ENCODE measurements around the gene GALR3. TPM values are rescaled to one million over a fixed set of nuclear protein-coding genes. Genes with fewer than 3 reads are reported as not detected.

The GALR3 gene
- total RNA-seq, 1 donor from 2014 or later: not detected

DNA sequence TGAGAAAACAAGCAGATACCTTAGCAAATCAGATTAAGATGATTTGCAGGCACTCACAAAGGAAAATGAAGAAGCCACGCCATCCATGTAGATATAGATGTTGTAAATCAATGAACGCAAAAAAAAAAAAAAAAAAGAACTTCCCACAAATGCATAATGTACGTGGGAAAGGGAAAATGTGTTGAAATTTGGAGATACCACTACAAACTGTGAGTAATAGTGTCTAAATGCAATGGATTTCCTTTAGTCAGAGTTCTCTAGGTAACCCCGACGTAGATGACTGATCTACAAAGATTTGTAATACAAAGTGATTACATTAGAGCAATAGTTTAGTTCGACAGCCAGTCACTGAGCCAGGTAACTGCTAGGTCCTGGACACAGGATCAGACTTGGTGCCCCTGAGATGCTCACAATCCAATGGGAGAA lies 21.7 kb downstream of the GALR3 start:
- no peaks in the 10 kb centered on the region for H3K9me3 Mint-ChIP-seq
- peak overlapping the region; percentile 71 for H3K27ac Mint-ChIP-seq
- intact Hi-C loops (cut with micrococcal nuclease): loop anchor here (1.0 to 5.0 kb wide), 5 partner anchors 28 to 1318 kb away; partner anchors contain the start of genes EIF3D, GCAT and GGA1

DNA sequence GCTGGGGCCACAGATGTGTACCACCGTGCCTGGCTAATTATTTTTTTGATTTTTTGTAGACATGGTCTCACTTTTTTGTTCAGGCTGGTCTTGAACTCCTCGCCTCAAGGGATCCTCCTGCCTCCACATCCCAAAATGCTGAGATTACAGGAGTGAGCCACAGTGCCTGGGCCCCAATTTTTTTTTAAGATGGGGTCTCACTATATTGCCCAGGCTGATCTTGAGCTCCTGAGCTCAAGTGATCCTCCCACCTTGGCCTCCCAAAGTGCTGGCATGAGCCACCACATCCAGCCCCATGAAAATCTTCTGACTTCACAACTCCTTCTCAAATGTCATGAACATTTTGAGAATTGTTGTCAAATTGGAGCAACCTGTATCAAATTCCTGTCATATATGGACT lies 23.3 kb downstream of the GALR3 start:
- H3K36me3 Mint-ChIP-seq (ENCODE audit: low read depth): peaks cover 36% of the 10 kb centered on the region
- peak overlapping the region; percentile 22 for H3K4me3 Mint-ChIP-seq
- H3K27me3 Mint-ChIP-seq (ENCODE audit: insufficient read depth): no peaks in the 10 kb centered on the region
- no peaks in the 10 kb centered on the region for H3K9me3 Mint-ChIP-seq
- intact Hi-C loops (cut with micrococcal nuclease): no loop called here
- H3K27ac Mint-ChIP-seq: no peak overlapping the region
- DNase-seq (ENCODE audit: low spot score): no peak
- peaks cover 40% of the 10 kb centered on the region for H3K4me1 Mint-ChIP-seq (ENCODE audit: low read depth)

More for the DNA sequence above, 21.7 kb downstream of the GALR3 start:
- Mint-ChIP-seq H3K4me1 (ENCODE audit: low read depth) (peaks cover 28% of the 10 kb centered on the region), H3K27me3 (ENCODE audit: insufficient read depth) (no peaks in the 10 kb centered on the region), H3K36me3 (ENCODE audit: low read depth) (peaks cover 27% of the 10 kb centered on the region), H3K4me3 (peak overlapping the region; percentile 84)
- DNase-seq (ENCODE audit: low spot score): no peak

DNA sequence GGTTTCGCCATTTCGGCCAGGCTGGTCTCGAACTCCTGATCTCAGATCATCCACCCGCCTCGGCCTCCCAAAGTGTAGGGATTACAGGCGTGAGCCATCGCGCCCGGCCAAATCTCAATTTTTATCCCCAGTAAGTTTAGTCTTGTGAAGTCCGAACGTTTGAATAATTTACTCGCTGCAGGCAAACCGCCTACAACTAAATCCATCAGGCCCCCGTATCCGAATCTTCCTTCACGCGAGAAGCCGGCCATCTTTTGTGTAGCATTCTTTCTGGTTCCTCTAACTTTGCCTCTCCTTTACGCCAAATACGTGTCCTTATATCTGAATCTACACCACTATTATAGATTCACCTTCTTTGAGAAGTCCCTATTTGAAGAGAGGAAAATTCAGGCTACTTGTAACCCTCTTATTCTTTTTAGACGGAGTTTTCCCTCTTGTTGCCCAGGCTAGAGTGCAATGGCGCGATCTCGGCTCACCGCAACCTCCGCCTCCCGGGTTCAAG lies 25.5 kb downstream of the GALR3 start:
- peaks cover 46% of the 10 kb centered on the region for H3K36me3 Mint-ChIP-seq (ENCODE audit: low read depth)

DNA sequence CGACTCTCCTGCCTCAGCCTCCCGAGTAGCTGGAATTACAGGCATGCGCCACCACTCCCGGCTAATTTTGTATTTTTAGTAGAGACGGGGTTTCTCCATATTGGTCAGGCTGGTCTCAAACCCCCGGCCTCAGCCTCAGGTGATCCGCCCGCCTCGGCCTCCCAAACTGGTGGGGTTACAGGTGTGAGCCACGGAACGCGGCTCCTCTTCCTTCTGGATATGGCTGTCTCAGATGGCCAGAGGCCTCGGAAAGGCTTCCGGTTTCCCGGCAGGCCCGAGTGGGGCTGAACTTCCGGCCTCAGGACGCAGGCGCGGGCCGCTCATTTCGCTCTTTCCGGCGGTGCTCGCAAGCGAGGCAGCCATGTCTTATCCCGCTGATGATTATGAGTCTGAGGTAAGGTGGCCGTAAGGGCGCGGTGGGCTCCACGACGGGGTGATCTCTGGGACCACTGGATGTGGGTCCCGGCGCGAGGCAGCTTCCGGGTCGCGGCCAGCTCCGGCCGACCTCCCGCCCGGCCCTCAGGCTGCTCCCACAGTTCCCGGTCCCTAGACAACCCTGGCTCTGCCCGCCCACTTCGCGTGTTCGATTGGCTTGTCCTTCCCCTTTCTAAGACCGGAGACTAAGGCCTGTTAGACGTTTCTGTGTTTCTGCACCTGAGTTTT lies 26.0 kb downstream of the GALR3 start, which contains the start of gene EIF3L:
EIF3L (plus strand) TSS at position 331 of the 663 bp plus-strand sequence; CDS start at position 362, 31 bp downstream.
- Mint-ChIP-seq H3K4me1 (ENCODE audit: low read depth) (peaks cover 49% of the 10 kb centered on the region), H3K9me3 (no peaks in the 10 kb centered on the region), H3K36me3 (ENCODE audit: low read depth) (peaks cover 50% of the 10 kb centered on the region), H3K27me3 (ENCODE audit: insufficient read depth) (no peaks in the 10 kb centered on the region), H3K4me3 (peak within 1 kb of the TSS; percentile 97), H3K27ac (peak within 1 kb of the TSS; percentile 96)
- peak; percentile 89 for DNase-seq (ENCODE audit: low spot score)
- intact Hi-C loops (cut with micrococcal nuclease): loop anchor here (1.0 to 2.0 kb wide), 6 partner anchors 14 to 332 kb away; partner anchors contain the start of genes C22orf23, PLA2G6 and POLR2F

More for the DNA sequence above, 25.5 kb downstream of the GALR3 start:
- H3K4me1 Mint-ChIP-seq (ENCODE audit: low read depth): peaks cover 44% of the 10 kb centered on the region
- H3K4me3 Mint-ChIP-seq: peak overlapping the region; percentile 97
- DNase-seq (ENCODE audit: low spot score): peak; percentile 14
- no peaks in the 10 kb centered on the region for H3K9me3 Mint-ChIP-seq
- intact Hi-C loops (cut with micrococcal nuclease): loop anchor here (1.0 to 2.0 kb wide), 6 partner anchors 15 to 332 kb away; partner anchors contain the start of genes C22orf23, PLA2G6 and POLR2F
- peak overlapping the region; percentile 96 for H3K27ac Mint-ChIP-seq
- no peaks in the 10 kb centered on the region for H3K27me3 Mint-ChIP-seq (ENCODE audit: insufficient read depth)

DNA sequence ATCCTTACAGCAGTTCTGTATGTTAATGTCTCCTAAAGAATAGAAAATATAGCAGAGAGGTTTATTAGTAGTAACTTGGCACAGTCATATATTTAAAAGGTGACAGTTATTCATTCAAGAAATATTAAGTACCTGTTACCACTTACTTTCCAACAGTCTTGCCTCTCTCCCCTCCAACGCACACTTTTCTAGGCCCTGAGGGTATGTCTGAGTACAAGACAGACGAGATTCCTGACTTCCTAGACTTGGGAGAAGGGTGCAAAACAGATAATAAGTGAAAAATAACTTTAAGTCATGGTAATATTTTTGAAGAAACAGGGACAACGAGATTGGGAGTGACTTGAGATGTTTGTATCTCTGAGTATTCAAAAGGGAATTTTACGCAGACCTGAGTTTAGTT lies 27.6 kb downstream of the GALR3 start:
- Mint-ChIP-seq H3K27ac (no peak overlapping the region), H3K4me1 (ENCODE audit: low read depth) (peaks cover 61% of the 10 kb centered on the region), H3K36me3 (ENCODE audit: low read depth) (peaks cover 54% of the 10 kb centered on the region), H3K27me3 (ENCODE audit: insufficient read depth) (no peaks in the 10 kb centered on the region), H3K4me3 (peak overlapping the region; percentile 97), H3K9me3 (no peaks in the 10 kb centered on the region)
- DNase-seq (ENCODE audit: low spot score): no peak
- intact Hi-C loops (cut with micrococcal nuclease): no loop called here

DNA sequence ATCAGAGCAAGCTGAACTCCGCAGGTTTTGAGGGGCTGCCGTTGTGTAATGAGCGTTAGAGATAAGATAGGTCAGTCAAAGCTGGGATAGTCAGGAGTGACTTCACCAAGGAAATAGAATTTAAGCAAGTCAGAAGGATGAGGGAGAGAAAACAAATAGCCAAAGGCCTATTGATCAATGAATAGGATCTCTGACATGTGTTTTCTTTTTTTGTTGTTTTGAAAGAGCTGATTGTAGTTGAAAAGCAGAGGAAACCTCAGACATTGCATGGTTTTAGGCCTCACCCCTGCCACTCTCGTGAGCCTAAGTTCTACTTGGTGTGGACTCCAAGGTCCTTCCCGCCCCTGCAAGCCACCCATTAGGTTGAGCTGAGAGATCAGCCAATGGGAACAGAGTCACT lies 29.2 kb downstream of the GALR3 start:
- no peak overlapping the region for H3K4me3 Mint-ChIP-seq
- peaks cover 58% of the 10 kb centered on the region for H3K4me1 Mint-ChIP-seq (ENCODE audit: low read depth)
- intact Hi-C loops (cut with micrococcal nuclease): no loop called here
- peaks cover 54% of the 10 kb centered on the region for H3K36me3 Mint-ChIP-seq (ENCODE audit: low read depth)
- H3K27ac Mint-ChIP-seq: no peak overlapping the region
- no peaks in the 10 kb centered on the region for H3K9me3 Mint-ChIP-seq
- DNase-seq (ENCODE audit: low spot score): no peak
- no peaks in the 10 kb centered on the region for H3K27me3 Mint-ChIP-seq (ENCODE audit: insufficient read depth)

DNA sequence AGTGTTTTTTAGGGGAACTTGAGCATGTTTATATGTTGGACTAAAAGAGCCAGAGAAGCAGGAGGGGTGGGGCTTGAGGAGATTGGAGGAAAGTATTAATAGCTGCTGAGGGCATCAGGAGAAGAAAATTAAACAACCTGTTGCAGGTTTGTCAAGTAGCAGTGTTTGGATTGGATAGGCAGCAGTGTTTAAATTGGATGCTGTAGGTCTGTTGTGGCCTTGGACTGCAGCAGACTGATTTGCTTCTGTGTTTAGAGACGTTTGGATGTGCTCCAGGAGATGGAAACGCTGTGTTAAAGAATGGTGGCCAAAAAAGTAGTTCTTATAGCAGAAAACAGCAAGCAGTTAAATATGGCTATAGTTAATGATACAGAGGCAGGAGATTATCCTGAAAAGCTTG lies 31.8 kb downstream of the GALR3 start:
- Mint-ChIP-seq H3K27me3 (ENCODE audit: insufficient read depth) (no peaks in the 10 kb centered on the region), H3K4me3 (no peak overlapping the region), H3K27ac (no peak overlapping the region), H3K36me3 (ENCODE audit: low read depth) (peaks cover 48% of the 10 kb centered on the region), H3K4me1 (ENCODE audit: low read depth) (peaks cover 42% of the 10 kb centered on the region), H3K9me3 (no peaks in the 10 kb centered on the region)
- DNase-seq (ENCODE audit: low spot score): no peak
- intact Hi-C loops (cut with micrococcal nuclease): no loop called here

DNA sequence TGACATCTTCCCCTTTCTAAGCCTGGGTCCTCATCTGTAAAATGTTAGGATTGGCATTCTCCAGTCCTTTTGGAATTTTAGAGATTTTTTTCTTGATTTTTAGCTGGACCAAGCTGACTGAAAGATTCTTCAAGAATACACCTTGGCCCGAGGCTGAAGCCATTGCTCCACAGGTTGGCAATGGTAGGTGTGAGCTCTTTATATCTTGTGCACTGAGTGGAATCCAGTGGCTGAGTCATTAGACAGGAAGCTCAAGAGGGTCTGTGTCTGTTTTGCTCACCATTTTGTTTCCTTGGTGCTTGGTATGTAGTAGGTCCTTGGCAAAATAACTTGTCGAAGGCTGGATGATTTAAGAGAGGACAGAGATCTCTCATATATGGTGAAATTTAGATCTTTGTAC lies 32.3 kb downstream of the GALR3 start:
- Mint-ChIP-seq H3K27me3 (ENCODE audit: insufficient read depth) (no peaks in the 10 kb centered on the region), H3K36me3 (ENCODE audit: low read depth) (peaks cover 47% of the 10 kb centered on the region), H3K4me3 (no peak overlapping the region), H3K4me1 (ENCODE audit: low read depth) (peaks cover 40% of the 10 kb centered on the region), H3K9me3 (no peaks in the 10 kb centered on the region), H3K27ac (no peak overlapping the region)
- DNase-seq (ENCODE audit: low spot score): no peak
- intact Hi-C loops (cut with micrococcal nuclease): no loop called here

DNA sequence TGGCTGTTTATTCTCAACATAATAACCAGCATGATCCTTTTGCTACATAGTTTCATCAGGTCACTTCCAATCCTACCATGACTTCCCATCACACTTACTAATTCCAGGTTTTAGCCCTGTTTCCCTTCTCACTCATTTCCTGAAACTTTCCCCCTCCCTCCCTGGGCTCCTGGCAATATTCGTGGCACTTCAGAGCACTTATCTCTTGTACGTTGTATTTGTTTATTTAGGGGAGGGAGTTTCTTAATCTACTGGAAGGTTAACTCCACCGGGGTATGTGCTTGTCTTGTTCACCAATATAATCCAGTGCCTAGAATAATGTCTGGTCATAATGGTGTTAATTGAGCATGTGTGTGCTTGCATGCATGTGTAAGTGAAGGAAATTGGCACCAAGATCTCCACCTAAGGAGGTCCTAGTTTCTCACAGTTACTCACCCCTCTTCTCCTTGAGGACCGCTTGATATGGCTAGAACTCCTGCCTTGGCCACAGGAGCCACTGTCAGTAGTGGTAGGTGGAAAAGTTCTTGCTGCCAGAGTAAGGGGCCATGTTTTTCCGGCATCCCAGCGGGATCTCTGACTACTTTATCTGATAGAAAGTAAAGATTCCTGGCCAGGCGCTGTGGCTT lies 37.7 kb downstream of the GALR3 start:
- Mint-ChIP-seq H3K36me3 (ENCODE audit: low read depth) (peaks cover 45% of the 10 kb centered on the region), H3K27me3 (ENCODE audit: insufficient read depth) (no peaks in the 10 kb centered on the region), H3K9me3 (no peaks in the 10 kb centered on the region), H3K4me3 (no peak overlapping the region), H3K4me1 (ENCODE audit: low read depth) (peaks cover 7% of the 10 kb centered on the region), H3K27ac (no peak overlapping the region)
- no peak for DNase-seq (ENCODE audit: low spot score)
- intact Hi-C loops (cut with micrococcal nuclease): no loop called here

DNA sequence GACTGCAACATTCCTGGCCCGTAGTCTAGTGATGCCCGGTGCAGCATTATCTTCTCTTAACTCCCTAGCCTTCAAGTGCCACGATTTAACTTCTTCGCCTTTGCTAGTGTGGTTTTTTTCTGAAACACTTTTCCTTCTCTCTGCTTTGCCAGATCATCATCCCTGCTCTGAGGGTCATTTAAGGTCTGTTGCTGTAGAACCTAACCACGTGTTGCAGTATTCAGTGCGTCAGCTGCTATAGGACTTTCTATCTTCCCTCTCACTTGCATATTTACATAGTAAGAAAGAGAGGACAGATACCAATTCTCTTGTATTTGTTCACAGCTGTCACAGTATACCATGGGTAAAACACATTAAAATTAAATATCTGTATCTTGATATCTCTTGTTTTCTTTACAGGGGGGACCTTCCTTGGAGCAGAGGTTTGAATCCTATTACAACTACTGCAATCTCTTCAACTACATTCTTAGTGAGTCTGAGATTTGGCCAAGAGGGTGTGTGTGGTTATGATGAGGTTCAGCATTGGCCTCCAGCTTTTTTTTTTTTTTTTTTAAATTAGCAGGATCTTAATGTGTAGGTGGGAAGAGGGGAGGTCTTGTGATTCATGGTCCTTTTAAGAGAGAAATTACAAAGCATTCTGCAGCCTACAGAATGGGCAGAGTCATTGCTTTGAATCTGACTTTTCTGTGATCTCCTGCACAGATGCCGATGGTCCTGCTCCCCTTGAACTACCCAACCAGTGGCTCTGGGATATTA lies 39.6 kb downstream of the GALR3 start:
- Mint-ChIP-seq H3K36me3 (ENCODE audit: low read depth) (peaks cover 45% of the 10 kb centered on the region), H3K4me1 (ENCODE audit: low read depth) (peaks cover 7% of the 10 kb centered on the region), H3K9me3 (no peaks in the 10 kb centered on the region), H3K4me3 (no peak overlapping the region), H3K27ac (no peak overlapping the region), H3K27me3 (ENCODE audit: insufficient read depth) (no peaks in the 10 kb centered on the region)
- intact Hi-C loops (cut with micrococcal nuclease): loop anchor here (1.0 kb wide), 2 partner anchors 13 to 45 kb away; partner anchors contain the start of gene EIF3L
- DNase-seq (ENCODE audit: low spot score): no peak

DNA sequence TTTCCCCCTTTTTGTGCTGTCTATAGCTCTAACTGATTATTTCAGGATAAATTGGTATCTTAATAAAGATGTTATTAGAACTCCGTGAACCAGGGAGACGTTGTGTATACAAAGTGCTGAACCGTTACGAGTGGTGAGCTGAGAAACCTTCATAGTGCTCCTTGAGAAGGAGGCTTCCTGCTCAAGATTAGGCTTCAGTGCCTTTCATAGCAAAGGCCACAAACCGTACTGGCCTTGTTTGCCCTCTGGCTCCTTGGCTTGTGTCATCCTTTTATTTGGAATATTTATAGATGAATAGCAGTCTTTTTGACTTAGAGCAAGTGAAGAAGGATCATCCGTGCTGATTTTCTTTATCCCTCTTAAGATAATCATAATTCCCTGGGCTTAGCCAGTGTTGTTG lies 42.3 kb downstream of the GALR3 start:
- Mint-ChIP-seq H3K27me3 (ENCODE audit: insufficient read depth) (no peaks in the 10 kb centered on the region), H3K4me3 (no peak overlapping the region), H3K27ac (no peak overlapping the region), H3K36me3 (ENCODE audit: low read depth) (peaks cover 42% of the 10 kb centered on the region), H3K4me1 (ENCODE audit: low read depth) (peaks cover 7% of the 10 kb centered on the region), H3K9me3 (no peaks in the 10 kb centered on the region)
- DNase-seq (ENCODE audit: low spot score): no peak
- intact Hi-C loops (cut with micrococcal nuclease): no loop called here

DNA sequence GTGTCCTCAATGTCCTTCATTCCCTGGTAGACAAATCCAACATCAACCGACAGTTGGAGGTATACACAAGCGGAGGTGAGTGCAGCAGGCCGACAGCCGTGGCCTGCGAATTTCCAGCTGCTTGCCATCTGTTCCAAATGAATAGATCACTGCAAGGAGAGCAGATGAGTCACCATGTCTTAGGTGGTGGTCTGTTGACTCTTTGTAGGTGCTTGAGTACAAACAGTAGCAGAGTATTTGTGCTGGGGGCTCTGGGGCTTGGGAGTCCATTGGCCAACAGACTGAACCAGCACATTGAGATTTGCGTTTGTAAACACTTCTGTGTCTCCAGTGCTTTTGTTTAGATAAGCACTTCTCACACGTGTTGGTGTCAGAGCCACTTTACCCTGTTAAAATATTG lies 47.1 kb downstream of the GALR3 start:
- no peaks in the 10 kb centered on the region for H3K27me3 Mint-ChIP-seq (ENCODE audit: insufficient read depth)
- no peak for DNase-seq (ENCODE audit: low spot score)
- no peak overlapping the region for H3K4me3 Mint-ChIP-seq
- no peak overlapping the region for H3K27ac Mint-ChIP-seq
- H3K9me3 Mint-ChIP-seq: no peaks in the 10 kb centered on the region
- H3K4me1 Mint-ChIP-seq (ENCODE audit: low read depth): peaks cover 3% of the 10 kb centered on the region
- peaks cover 28% of the 10 kb centered on the region for H3K36me3 Mint-ChIP-seq (ENCODE audit: low read depth)
- intact Hi-C loops (cut with micrococcal nuclease): no loop called here
